CD4-positive, CD25-positive, alpha-beta regulatory T cell (primary cell): ENCODE data around the gene HRAS. TPM values are rescaled to one million over a fixed set of nuclear protein-coding genes. Genes with fewer than 3 reads are reported as not detected.
A peak's percentile ranks its signal among the peaks of the same experiment; 100 is the strongest.

Source experiments
- ATAC-seq, 2 donors: fragments of 150-1000 bp; cut with Tn5 transposase; one replicate each; pipeline ENCODE4 v1.10.0; 2021; ENCODE audit warnings: low read depth in 2 of 2, moderate number of reproducible peaks in 2 of 2, moderate library complexity in 1 of 2
- DNase-seq, 3 donors: peaks; one replicate each; pipeline versions ENCODE4 v3.0.0 to v3.0.0-alpha.2; 2012 to 2022; ENCODE audit warnings: mixed read lengths in 1 of 3
- H3K27ac ChIP-seq: one replicate; pipeline ENCODE4 v1.7.0; 2013; ENCODE audit warnings: mild to moderate bottlenecking, low read length; ENCODE audit not compliant: insufficient read depth, poor library complexity, severe bottlenecking
- H3K27me3 ChIP-seq: one replicate; pipeline ENCODE4 v1.7.0; 2013; ENCODE audit warnings: low read length; ENCODE audit not compliant: control insufficient read depth, insufficient read depth
- H3K36me3 ChIP-seq: one replicate; pipeline ENCODE4 v1.7.0; 2013; ENCODE audit warnings: mild to moderate bottlenecking, low read length, moderate library complexity; ENCODE audit not compliant: control insufficient read depth, insufficient read depth
- H3K4me1 ChIP-seq: 2 replicates; pipeline ENCODE4 v1.7.0; 2013; ENCODE audit warnings: mild to moderate bottlenecking, low read length; ENCODE audit not compliant: insufficient read depth, control insufficient read depth, poor library complexity, severe bottlenecking
- H3K4me3 ChIP-seq: one replicate; pipeline ENCODE4 v1.7.0; 2013; ENCODE audit warnings: low read depth, mild to moderate bottlenecking, low read length, moderate library complexity
- H3K9me3 ChIP-seq, 2 experiments: 1 replicate in 1 of 2; 2 replicates in 1 of 2; pipeline ENCODE4 v1.7.0; 2013; ENCODE audit warnings: low read length in 2 of 2, mild to moderate bottlenecking in 1 of 2, moderate library complexity in 1 of 2; ENCODE audit not compliant: control insufficient read depth in 2 of 2
- H3K27ac Mint-ChIP-seq, 3 donors: one replicate each; pipeline ENCODE4 v1.8.0; 2020 to 2022; ENCODE audit warnings: mild to moderate bottlenecking in 3 of 3, mixed read lengths in 3 of 3, moderate library complexity in 2 of 3
- H3K27me3 Mint-ChIP-seq: one replicate; pipeline ENCODE4 v1.8.0; 2022; ENCODE audit warnings: mild to moderate bottlenecking, mixed read lengths
- H3K36me3 Mint-ChIP-seq: one replicate; pipeline ENCODE4 v1.8.0; 2020; ENCODE audit warnings: mixed read lengths
- H3K4me1 Mint-ChIP-seq, 4 donors: one replicate each; pipeline ENCODE4 v1.8.0; 2020 to 2022; ENCODE audit warnings: mixed read lengths in 4 of 4, mild to moderate bottlenecking in 1 of 4
- H3K4me3 Mint-ChIP-seq, 4 donors: one replicate each; pipeline ENCODE4 v1.8.0; 2020 to 2022; ENCODE audit warnings: mild to moderate bottlenecking in 4 of 4, mixed read lengths in 4 of 4, moderate library complexity in 3 of 4
- H3K9me3 Mint-ChIP-seq, 7 donors: one replicate each; pipeline ENCODE4 v1.8.0; 2020 to 2022; ENCODE audit warnings: mixed read lengths in 7 of 7, mild to moderate bottlenecking in 3 of 7, moderate library complexity in 2 of 7
- polyA plus RNA-seq, 4 donors: library from polyadenylated mRNA; unstranded; fragments of 300-500 nt; fragmentation: Illumina TruSeq; gene quantifications; one replicate each; pipeline ENCODE4 v1.2.3, GENCODE V29; 2021
- total RNA-seq: library from RNA; stranded (reverse); gene quantifications from one replicate; pipeline ENCODE4 v1.2.3, GENCODE V29; 2022

The HRAS gene
- total and polyA plus RNA-seq, 5 donors from 2014 or later, result 15.9 to 35.2 (median 21.8) TPM

GRCh38 chr11:554428-555226, 19.3 kb upstream of the HRAS start:
- Mint-ChIP-seq H3K27ac (peak overlapping the region in 1 of 3 donors; percentile 14), H3K9me3 (no peaks in the 10 kb centered on the region), H3K36me3 (no peaks in the 10 kb centered on the region), H3K27me3 (peaks cover 4% of the 10 kb centered on the region), H3K4me3 (peak overlapping the region in 3 of 4 donors; percentile 46 to 61 (median 47)), H3K4me1 (peaks cover 0 to 9% (median 2%) of the 10 kb centered on the region in 4 donors)
- peak; percentile 74 to 81 (median 77) for DNase-seq
- Histone ChIP-seq H3K4me3 (no peak overlapping the region), H3K36me3 (no peaks in the 10 kb centered on the region), H3K27ac (no peak overlapping the region), H3K4me1 (peaks cover 27% of the 10 kb centered on the region), H3K9me3 (no peaks in the 10 kb centered on the region), H3K27me3 (no peaks in the 10 kb centered on the region)
- ATAC-seq, result peak; percentile 75 to 79

DNA sequence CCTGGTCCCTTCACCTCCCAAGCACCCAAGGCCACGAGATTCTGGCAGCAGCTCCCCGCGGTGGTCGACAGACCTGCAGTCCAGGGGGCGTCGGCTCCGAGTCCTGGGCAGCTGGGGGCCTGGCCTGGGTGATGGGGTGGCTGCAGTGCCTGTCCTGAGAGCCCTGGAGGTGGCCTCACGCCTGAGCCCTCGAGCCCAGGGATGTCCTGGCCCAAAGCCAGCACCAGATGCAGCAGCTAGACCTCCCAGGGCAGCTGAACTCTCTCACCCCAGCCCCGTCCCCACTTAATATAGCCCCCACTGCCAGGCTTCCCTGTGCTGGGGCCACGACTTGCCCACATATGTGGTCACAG, 18.6 kb upstream of the HRAS start:
- Mint-ChIP-seq H3K9me3 (no peaks in the 10 kb centered on the region), H3K27ac (no peak overlapping the region), H3K36me3 (no peaks in the 10 kb centered on the region), H3K27me3 (peaks cover 7% of the 10 kb centered on the region), H3K4me3 (no peak overlapping the region), H3K4me1 (peaks cover 0 to 4% (median 2%) of the 10 kb centered on the region in 4 donors)
- ATAC-seq, result no peak
- Histone ChIP-seq H3K4me3 (no peak overlapping the region), H3K9me3 (no peaks in the 10 kb centered on the region), H3K36me3 (no peaks in the 10 kb centered on the region), H3K27me3 (no peaks in the 10 kb centered on the region), H3K27ac (no peak overlapping the region), H3K4me1 (peaks cover 23% of the 10 kb centered on the region)
- DNase-seq, result no peak

DNA sequence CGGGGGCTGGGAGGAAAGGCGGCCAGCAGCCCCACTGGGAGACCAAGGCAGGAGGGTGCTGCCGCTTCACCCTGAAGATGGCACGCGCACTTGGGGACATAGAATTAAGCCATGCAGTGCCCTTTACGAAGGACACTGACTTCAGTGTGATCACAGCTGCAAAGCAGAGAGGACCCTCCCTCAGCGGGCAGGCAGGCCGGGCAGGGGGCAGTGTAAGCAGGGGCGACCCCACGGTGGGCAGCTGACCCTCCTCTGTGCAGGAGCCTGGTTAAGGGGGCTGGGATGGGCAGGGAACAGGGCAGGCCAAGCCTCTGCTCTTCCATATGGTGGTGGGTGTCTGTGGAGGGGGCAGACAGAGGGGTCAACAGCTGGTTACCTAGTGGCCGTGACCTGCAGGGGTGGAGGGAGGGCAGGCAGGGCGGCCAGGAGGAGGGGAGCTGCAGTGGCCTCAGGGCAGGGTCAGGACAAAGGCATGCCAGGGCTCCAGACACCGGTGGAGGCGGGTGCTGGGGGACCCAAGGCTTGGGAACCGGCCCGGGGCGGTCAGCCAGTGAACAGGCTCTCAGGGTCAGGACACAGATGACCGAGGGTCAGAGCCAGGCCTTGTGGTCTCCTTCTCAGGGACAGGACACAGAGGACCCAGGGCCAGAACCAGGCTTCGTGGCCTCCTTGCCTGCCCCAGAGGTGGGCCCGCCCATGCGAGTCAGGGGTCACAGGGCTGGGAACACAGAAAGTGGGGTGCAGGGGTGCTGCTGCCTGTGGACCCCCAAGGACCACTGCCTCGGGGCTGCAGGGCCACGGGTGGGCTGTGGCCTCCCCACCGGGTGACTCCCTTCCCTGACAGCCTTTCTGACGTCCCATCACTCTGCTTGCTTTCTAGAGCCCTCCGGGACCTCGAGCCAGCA, 18.0 kb upstream of the HRAS start:
- DNase-seq, result no peak
- peaks cover 9% of the 10 kb centered on the region for H3K27me3 Mint-ChIP-seq
- Histone ChIP-seq H3K27me3 (no peaks in the 10 kb centered on the region), H3K9me3 (no peaks in the 10 kb centered on the region), H3K4me3 (no peak overlapping the region), H3K27ac (no peak overlapping the region), H3K36me3 (no peaks in the 10 kb centered on the region), H3K4me1 (peaks cover 23% of the 10 kb centered on the region)
- H3K4me3 Mint-ChIP-seq, result peak overlapping the region in 2 of 4 donors; percentile 66 to 69
- H3K27ac Mint-ChIP-seq, result no peak overlapping the region
- H3K36me3 Mint-ChIP-seq, result no peaks in the 10 kb centered on the region
- ATAC-seq, result no peak
- H3K4me1 Mint-ChIP-seq, result peaks cover 0 to 4% (median 1%) of the 10 kb centered on the region in 4 donors
- H3K9me3 Mint-ChIP-seq, result no peaks in the 10 kb centered on the region

GRCh38 chr11:551596-551995, 16.2 kb upstream of the HRAS start:
- H3K4me3 ChIP-seq, result no peak overlapping the region
- Mint-ChIP-seq H3K4me1 (peaks cover 0 to 2% (median 0%) of the 10 kb centered on the region in 4 donors), H3K36me3 (no peaks in the 10 kb centered on the region), H3K9me3 (no peaks in the 10 kb centered on the region), H3K27me3 (peaks cover 5% of the 10 kb centered on the region), H3K27ac (no peak overlapping the region), H3K4me3 (no peak overlapping the region)
- ATAC-seq (no peak), DNase-seq (no peak)
- H3K4me1 ChIP-seq, result peaks cover 23% of the 10 kb centered on the region
- H3K9me3 ChIP-seq, result no peaks in the 10 kb centered on the region
- H3K36me3 ChIP-seq, result no peaks in the 10 kb centered on the region
- no peak overlapping the region for H3K27ac ChIP-seq
- no peaks in the 10 kb centered on the region for H3K27me3 ChIP-seq

DNA sequence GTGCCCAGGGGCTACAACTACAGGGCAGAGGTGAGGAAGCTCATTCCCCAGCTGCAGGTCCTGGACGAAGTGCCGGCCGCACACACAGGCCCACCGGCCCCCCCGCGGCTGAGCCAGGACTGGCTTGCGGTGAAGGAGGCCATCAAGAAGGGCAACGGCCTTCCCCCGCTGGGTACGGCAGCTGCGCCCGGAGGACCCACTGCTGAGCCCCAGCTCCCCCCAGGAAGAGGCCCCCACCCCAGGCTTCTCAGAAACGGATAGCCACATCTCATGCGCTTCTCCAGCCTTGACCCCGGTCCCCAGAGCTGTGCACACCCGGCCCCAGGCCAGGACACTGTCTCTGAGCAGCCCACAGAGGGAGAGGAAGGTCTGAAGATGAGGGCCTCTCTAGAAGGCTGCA, 15.8 kb upstream of the HRAS start:
- Mint-ChIP-seq H3K4me3 (no peak overlapping the region), H3K27ac (no peak overlapping the region), H3K36me3 (no peaks in the 10 kb centered on the region), H3K9me3 (no peaks in the 10 kb centered on the region), H3K27me3 (peaks cover 5% of the 10 kb centered on the region), H3K4me1 (no peaks in the 10 kb centered on the region)
- no peak overlapping the region for H3K4me3 ChIP-seq
- H3K27ac ChIP-seq, result no peak overlapping the region
- ATAC-seq (no peak), DNase-seq (no peak)
- H3K4me1 ChIP-seq, result peaks cover 19% of the 10 kb centered on the region
- no peaks in the 10 kb centered on the region for H3K27me3 ChIP-seq
- H3K9me3 ChIP-seq, result no peaks in the 10 kb centered on the region
- no peaks in the 10 kb centered on the region for H3K36me3 ChIP-seq

DNA sequence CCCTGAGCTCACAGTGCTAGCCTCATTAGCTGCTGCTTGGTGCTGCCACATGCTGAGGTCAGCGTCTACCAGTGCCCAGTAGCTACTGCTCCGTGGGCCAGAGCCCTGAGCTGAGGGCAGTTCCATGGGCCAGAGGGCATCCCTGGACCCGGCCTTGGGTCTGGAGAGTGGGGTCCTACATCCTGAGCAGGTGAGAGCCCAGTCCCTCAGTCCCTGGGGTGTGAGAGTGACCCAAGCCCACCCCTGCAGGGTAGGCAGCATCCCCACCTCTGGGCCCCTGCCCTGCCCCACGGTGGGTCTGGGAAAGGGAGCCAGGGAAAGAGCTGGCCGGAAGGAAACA, 15.3 kb upstream of the HRAS start:
- H3K4me1 Mint-ChIP-seq, result no peaks in the 10 kb centered on the region
- Histone ChIP-seq H3K27ac (no peak overlapping the region), H3K4me3 (no peak overlapping the region), H3K4me1 (peaks cover 15% of the 10 kb centered on the region), H3K36me3 (no peaks in the 10 kb centered on the region), H3K9me3 (no peaks in the 10 kb centered on the region), H3K27me3 (no peaks in the 10 kb centered on the region)
- H3K36me3 Mint-ChIP-seq, result no peaks in the 10 kb centered on the region
- no peak overlapping the region for H3K27ac Mint-ChIP-seq
- DNase-seq (no peak), ATAC-seq (no peak)
- H3K9me3 Mint-ChIP-seq, result no peaks in the 10 kb centered on the region
- no peak overlapping the region for H3K4me3 Mint-ChIP-seq
- peaks cover 5% of the 10 kb centered on the region for H3K27me3 Mint-ChIP-seq

GRCh38 chr11:550021-550745, 14.8 kb upstream of the HRAS start:
- Histone ChIP-seq H3K4me1 (peaks cover 10% of the 10 kb centered on the region), H3K27me3 (no peaks in the 10 kb centered on the region), H3K36me3 (no peaks in the 10 kb centered on the region), H3K27ac (no peak overlapping the region), H3K4me3 (no peak overlapping the region), H3K9me3 (no peaks in the 10 kb centered on the region)
- ATAC-seq, result no peak
- H3K4me1 Mint-ChIP-seq, result no peaks in the 10 kb centered on the region
- no peak for DNase-seq
- H3K4me3 Mint-ChIP-seq, result no peak overlapping the region
- peaks cover 5% of the 10 kb centered on the region for H3K27me3 Mint-ChIP-seq
- no peaks in the 10 kb centered on the region for H3K9me3 Mint-ChIP-seq
- no peaks in the 10 kb centered on the region for H3K36me3 Mint-ChIP-seq
- no peak overlapping the region for H3K27ac Mint-ChIP-seq
